PC-3 (cell line): ENCODE measurements around the gene KRT28.

Experiments
- EZH2 ChIP-seq: fragments of 300-600 bp; sonication (generic); IDR thresholded peaks from one replicate; pipeline ENCODE4 v1.6.1; 2017; ENCODE audit warnings: antibody characterized with exemption, mild to moderate bottlenecking, low read length; ENCODE audit not compliant: unreplicated experiment
- EZH2phosphoT487 ChIP-seq: fragments of 300-600 bp; sonication (generic); IDR thresholded peaks from 2 replicates; pipeline ENCODE4 v1.6.1; 2018; ENCODE audit warnings: mild to moderate bottlenecking, antibody characterized with exemption, low read length, borderline replicate concordance
- TF ChIP-seq, protein P1 (sequence below): fragments of 300-600 bp; sonication (generic); conservative IDR thresholded peaks from 2 replicates; pipeline ENCODE4 v1.5.1; 2017; ENCODE audit warnings: antibody characterized with exemption, low read depth, mild to moderate bottlenecking, low read length

DNA sequence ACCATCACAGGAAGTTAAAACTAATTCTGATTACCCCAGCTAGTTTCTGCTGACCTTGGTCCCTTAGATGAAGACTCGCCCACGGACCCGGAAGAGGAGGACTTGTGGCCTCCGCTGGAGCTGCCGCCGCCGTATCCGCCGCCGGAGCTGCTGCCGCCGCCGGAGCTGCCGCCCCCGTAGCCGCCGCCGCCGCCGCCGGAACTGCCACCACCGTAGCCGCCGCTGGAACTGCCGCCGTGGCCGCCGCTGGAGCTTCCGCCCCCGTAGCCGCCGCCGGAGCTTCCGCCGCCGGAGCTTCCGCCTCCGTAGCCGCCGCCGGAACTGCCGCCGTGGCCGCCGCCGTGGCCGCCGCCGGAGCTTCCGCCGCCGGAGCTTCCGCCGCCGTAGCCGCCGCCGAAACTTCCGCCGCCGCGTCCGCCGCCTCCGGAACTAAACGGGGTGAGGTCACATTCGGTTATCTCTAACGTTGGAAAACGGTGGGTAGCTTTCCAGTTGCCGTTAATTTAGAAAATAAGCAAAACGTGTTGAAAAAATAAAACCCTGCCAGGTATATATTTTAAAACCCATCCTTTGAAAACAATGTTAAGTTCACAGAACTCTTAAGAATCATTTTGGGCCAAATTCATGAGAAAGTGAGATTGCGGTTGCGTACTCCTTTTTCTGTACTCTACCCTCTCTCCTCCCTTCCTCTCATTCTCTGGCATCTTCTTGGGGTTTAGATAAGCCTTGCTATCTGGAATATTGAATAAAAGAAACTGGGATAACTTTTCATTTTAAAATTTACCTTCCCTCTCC is 19.2 kb upstream of the KRT28 start:
- TF ChIP-seq, protein P1, sequence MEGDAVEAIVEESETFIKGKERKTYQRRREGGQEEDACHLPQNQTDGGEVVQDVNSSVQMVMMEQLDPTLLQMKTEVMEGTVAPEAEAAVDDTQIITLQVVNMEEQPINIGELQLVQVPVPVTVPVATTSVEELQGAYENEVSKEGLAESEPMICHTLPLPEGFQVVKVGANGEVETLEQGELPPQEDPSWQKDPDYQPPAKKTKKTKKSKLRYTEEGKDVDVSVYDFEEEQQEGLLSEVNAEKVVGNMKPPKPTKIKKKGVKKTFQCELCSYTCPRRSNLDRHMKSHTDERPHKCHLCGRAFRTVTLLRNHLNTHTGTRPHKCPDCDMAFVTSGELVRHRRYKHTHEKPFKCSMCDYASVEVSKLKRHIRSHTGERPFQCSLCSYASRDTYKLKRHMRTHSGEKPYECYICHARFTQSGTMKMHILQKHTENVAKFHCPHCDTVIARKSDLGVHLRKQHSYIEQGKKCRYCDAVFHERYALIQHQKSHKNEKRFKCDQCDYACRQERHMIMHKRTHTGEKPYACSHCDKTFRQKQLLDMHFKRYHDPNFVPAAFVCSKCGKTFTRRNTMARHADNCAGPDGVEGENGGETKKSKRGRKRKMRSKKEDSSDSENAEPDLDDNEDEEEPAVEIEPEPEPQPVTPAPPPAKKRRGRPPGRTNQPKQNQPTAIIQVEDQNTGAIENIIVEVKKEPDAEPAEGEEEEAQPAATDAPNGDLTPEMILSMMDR: no peak
- no peak for TF ChIP-seq EZH2
- no peak for TF ChIP-seq EZH2phosphoT487
